GM12801 (cell line): ENCODE data around the gene HNF1B.

ENCODE experiments used
- TF ChIP-seq, protein P1 (sequence below): IDR thresholded peaks from one replicate; pipeline ENCODE4 v1.5.1; 2011; ENCODE audit warnings: control low read depth; ENCODE audit not compliant: insufficient read length; ENCODE audit errors: extremely low read depth

HNF1B gene

DNA sequence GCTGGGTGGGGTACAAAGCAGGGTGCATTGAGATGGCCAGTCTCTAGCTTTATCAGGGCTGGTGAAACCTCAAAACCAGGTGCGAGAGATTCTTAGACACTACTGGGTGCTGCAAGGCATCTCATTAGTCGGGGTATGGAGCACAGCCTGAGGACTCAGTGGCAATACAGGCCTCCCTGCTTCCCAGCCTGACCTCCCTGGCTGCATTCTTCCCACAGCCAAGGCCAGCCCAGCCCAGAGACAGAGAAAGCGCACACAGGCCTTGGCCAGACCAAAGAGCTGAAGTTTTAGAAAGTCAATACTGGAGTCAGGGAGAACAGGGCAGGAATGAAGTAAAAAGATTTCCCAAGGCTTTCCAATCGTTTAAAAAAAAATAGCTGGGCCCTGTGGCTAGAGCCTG lies 12.5 kb downstream of the HNF1B start:
- TF ChIP-seq, protein P1, sequence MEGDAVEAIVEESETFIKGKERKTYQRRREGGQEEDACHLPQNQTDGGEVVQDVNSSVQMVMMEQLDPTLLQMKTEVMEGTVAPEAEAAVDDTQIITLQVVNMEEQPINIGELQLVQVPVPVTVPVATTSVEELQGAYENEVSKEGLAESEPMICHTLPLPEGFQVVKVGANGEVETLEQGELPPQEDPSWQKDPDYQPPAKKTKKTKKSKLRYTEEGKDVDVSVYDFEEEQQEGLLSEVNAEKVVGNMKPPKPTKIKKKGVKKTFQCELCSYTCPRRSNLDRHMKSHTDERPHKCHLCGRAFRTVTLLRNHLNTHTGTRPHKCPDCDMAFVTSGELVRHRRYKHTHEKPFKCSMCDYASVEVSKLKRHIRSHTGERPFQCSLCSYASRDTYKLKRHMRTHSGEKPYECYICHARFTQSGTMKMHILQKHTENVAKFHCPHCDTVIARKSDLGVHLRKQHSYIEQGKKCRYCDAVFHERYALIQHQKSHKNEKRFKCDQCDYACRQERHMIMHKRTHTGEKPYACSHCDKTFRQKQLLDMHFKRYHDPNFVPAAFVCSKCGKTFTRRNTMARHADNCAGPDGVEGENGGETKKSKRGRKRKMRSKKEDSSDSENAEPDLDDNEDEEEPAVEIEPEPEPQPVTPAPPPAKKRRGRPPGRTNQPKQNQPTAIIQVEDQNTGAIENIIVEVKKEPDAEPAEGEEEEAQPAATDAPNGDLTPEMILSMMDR = no peak

DNA sequence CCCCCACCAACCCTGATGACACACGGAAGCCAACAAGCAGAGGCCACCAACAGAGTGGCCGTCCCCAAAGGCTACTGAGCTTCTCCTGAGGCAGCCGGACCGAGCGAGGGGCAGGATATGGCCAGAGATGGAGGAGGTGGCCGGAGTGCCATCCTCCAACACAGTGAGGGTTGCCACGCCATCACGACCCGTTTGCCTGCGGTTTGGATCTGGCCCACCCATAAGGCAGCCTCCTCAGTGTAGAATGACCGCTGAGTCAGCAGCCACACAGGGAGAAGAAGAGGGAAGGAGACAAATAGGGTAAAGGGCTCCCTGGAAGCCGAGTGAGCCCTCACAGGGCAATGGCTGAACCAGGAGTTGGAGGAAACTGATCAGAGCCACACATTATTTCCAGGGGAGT lies 13.8 kb downstream of the HNF1B start:
- TF ChIP-seq, protein P1 = no peak

DNA sequence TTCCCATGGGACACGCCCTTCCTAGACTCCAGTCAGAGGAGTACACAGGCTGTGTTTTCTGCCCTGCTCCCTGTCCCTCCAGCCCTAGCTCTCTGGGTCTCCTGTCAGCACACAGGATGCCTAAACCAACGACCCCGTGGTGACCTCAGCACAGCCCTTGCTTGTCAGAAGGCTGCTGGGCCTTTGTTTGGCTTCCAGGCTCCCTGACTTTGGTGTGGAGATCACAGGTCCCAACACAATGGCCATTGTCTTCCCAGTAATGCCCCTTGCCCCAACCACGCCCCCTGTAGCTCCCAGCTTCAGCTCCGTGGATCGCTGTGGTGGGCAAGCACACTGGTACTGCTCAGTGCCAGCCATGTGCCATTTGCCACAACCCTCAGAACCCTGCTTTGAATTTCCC lies 15.0 kb downstream of the HNF1B start:
- TF ChIP-seq, protein P1 = no peak

DNA sequence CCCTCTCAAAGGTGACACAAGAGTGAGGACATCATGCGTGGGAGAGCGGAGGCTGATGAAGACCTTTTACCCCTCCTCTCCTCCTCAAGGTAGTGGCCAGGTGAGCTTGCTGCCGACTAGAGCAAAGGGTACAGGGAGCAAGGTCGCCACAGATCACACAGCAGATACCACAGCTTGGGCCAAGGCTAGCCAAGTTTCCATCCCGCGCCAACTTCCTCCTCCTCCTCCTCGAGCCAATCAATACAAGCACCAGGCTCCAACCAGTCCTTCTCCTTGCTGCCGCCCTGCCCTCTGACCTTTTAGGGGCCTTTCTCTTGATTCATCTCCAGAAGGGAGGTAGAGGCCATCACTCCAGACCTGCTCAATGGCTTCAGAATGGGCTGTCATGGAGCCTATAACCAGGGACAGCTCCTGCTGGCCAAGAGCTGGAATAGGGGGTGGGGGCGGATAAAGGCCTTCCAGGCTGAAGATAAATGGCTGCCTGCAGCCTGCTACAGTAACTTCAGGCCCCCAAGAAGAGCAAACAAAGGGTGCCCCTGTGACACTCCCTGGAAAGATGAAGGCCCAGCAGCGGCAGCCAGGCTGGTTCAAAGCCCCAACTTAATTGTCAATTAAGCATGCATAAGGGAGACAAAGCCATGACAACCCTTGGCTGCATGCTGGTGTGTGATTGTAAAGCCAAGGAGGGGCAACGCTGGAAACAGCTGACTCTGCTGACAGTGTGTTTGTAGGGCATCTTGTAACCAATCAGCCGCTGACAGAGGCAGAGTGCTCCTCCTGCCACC lies 17.8 kb downstream of the HNF1B start:
- TF ChIP-seq, protein P1 = no peak

DNA sequence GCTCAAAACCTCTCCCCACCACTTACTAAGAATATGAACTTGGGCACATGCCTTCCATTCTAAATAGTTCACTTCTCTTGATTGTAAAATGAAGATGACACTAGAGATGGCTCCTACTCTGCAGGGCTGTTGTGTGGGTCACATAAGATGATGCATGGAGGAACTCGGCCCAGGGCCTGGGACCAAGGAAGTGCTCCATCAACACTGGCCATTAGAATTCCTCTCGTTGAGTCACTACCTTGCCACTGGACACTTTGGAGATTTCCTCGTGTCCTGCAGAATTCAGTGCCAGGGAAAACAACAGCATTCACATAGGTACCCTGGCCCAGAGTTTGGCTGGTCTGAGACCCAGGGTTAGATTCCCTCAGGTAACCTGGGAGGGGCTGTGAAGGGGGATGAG lies 18.6 kb downstream of the HNF1B start:
- TF ChIP-seq, protein P1 = no peak

DNA sequence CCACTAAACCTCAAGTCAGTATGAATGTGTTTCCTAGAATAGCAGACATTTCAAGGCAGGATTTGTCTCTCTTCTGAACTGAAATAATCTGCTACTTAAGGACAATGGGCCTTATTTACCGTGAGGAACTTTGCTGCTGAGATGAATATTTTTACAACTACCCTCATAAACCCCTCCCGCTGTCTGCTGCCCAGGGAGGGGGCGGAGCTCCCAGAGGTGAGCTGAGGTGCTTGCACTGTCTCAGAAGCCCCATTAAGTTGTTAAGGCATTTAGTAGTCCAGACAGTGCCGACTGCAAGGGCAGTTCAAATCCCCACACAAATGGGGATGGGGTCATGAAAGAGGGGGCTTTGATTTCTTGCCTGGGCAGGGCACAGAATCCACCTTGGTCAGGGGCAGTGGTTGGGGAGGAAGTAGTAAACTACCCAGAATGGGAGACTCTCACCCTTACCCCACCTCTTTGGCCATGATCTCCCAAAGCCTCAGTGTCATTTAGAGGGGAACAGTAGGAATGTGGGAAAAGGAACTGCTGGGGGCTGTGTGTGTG lies 19.2 kb downstream of the HNF1B start:
- TF ChIP-seq, protein P1 = no peak

DNA sequence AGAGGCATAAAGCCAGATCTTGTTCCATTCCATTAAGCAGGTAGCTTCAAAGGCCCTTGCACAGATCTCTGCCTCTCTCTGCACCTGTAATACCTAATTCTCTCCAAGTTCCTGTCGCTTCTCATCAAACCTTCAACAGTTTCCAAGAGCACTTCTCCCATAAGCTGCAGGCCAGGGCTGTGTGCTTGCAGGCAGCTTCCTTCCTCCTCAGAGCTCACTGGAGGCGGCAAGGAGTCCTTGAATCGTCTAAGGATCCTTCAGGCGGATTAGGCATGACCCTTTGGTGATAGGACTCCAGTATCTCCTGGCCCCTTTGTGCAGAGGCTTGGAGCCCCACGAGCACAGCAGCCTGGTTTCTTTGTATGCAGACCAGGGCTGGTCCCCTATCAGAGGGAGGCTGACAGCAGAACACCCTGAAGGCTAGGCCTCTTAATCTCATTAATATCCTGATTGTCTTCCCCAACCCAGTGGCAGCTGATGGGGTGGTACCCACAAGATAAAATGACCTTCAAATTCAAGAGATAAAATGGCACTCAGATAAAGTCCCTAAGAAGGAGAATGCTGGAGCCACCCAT lies 19.8 kb downstream of the HNF1B start:
- TF ChIP-seq, protein P1 = no peak
